ENCODE data around the gene PSMA6. TPM values are rescaled to one million over a fixed set of nuclear protein-coding genes. Genes with fewer than 3 reads are reported as not detected.
"Not testable (repeated sequence)": the region's sequence is repeated elsewhere in the genome, so short reads cannot be mapped to it uniquely, and the experiment has no call there.

Gene PSMA6
- total RNA-seq, 1 donor from 2014 or later = 501 TPM

DNA sequence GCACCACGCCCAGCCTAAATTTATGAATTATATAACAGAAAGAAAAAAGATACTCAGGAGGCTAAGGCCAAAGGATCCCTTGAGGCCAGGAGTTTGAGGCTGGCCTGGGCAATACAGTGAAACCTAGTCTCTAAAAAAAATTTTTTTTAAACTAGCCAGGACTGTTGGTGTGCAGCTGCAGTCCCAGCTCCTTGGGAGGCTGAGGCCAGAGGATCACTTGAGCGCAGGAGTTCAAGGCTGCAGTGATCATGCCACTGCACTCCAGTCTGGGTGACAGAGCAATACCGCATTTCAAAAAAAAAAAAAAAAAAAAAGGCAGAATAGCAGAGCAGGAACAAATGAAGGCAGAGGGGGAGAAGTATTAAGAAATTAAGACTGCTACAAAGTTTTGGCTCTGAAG lies 2.6 kb upstream of the PSMA6 start:
- DNase-seq = no peak
- intact Hi-C loops (cut with micrococcal nuclease) = loop anchor here (5.0 to 10.0 kb wide), 3 partner anchors 147 to 415 kb away; partner anchors contain the start of genes BAZ1A and FAM177A1
- no peak overlapping the region for H3K27ac Mint-ChIP-seq
- peak overlapping the region; percentile 19 for H3K4me3 Mint-ChIP-seq
- peaks cover 57% of the 10 kb centered on the region for H3K4me1 Mint-ChIP-seq
- peaks cover 17% of the 10 kb centered on the region for H3K36me3 Mint-ChIP-seq (ENCODE audit: low read depth)
- no peaks in the 10 kb centered on the region for H3K9me3 Mint-ChIP-seq
- H3K27me3 Mint-ChIP-seq = no peaks in the 10 kb centered on the region

DNA sequence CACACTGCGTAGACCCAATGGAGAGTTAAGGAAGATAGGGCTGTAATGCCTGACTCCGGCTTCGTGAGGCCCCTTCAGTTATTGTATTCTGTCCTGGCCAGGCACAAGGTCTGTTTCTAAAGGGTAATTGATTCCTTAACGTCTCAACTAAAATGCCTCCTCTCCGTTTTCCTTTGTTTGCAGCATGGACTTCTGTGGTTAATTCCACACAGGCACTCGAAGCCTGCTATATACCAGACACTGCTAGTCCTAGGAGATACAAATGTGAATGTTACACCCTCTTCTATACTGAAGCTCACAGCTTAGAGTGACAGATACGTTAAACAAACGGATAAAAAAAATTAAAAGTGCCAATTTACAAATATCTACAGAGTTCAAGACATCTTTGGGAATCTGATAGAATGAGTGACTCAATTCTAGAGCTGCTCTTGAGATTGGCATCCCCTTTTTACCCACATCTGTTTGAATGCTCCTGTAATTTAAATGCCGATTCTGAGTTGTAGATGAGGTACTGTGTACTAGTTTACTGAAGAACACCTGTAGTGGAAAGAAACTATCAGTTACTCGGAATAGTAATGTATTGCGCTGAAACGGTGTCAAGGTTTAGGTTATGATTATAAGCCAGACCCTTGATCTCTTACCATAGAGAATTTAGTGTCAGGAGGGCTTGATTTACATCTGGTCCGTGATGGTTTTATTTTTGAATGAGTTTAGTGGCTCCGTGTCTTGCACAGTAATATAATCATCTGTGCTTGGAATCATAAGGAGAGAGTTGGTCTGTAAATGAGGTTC lies 784 bp downstream of the PSMA6 start:
- H3K4me3 Mint-ChIP-seq = peak overlapping the region; percentile 100
- H3K4me1 Mint-ChIP-seq = peaks cover 46% of the 10 kb centered on the region
- H3K36me3 Mint-ChIP-seq (ENCODE audit: low read depth) = peaks cover 27% of the 10 kb centered on the region
- no peak for DNase-seq
- no peaks in the 10 kb centered on the region for H3K9me3 Mint-ChIP-seq
- no peaks in the 10 kb centered on the region for H3K27me3 Mint-ChIP-seq
- intact Hi-C loops (cut with micrococcal nuclease) = loop anchor here (1.0 to 10.0 kb wide), 9 partner anchors 8 to 418 kb away; partner anchors contain the start of genes BAZ1A, FAM177A1, NFKBIA and PRORP
- H3K27ac Mint-ChIP-seq = peak overlapping the region; percentile 98

DNA sequence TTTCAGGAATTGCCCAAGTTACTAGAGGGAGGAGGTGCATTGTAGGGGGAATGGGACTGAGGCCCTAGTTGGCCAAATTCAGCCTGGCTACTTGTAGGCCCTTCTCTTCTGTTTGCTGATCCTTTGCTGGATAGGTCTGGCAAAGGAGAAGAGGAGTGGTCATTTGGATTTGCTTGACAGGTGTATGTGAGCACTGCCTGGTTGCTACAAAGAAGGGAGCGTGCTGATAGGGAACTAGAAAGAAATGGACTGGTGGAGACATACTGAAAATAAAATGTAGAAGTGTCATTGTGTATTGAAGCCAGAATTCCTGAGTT lies 3.6 kb downstream of the PSMA6 start:
- Mint-ChIP-seq H3K27me3 (no peaks in the 10 kb centered on the region), H3K9me3 (no peaks in the 10 kb centered on the region), H3K36me3 (ENCODE audit: low read depth) (peaks cover 29% of the 10 kb centered on the region), H3K27ac (peak overlapping the region; percentile 34), H3K4me1 (peaks cover 49% of the 10 kb centered on the region), H3K4me3 (peak overlapping the region; percentile 75)
- intact Hi-C loops (cut with micrococcal nuclease) = loop anchor here (10.0 kb wide), 1 partner anchor 421 kb away; the partner anchor contains the start of gene BAZ1A
- no peak for DNase-seq

DNA sequence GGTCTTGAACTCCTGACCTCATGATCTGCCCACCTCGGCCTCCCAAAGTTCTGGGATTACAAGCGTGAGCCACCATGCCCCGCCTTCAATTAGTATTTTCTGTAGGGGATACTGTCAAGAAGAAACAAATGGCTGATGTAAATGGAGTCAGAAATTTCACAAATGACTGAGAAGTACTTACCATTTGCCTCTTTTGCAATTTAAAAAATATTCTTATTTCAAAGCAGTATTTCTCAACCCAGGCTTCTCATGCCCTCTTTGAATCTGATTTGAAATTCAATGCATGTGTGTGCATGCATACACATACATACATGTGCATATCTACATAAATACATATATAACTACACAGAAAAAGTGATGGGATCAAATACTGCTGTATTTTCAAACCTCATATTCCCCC lies 4.4 kb downstream of the PSMA6 start:
- Mint-ChIP-seq H3K4me1 (peaks cover 54% of the 10 kb centered on the region), H3K27ac (no peak overlapping the region), H3K4me3 (peak overlapping the region; percentile 75), H3K9me3 (no peaks in the 10 kb centered on the region), H3K36me3 (ENCODE audit: low read depth) (peaks cover 32% of the 10 kb centered on the region), H3K27me3 (no peaks in the 10 kb centered on the region)
- DNase-seq = no peak
- intact Hi-C loops (cut with micrococcal nuclease) = loop anchor here (10.0 kb wide), 1 partner anchor 422 kb away; the partner anchor contains the start of gene BAZ1A

- H3K27me3 Mint-ChIP-seq = no peaks in the 10 kb centered on the region
- H3K4me1 Mint-ChIP-seq = peaks cover 64% of the 10 kb centered on the region
- H3K9me3 Mint-ChIP-seq = no peaks in the 10 kb centered on the region
- peaks cover 42% of the 10 kb centered on the region for H3K36me3 Mint-ChIP-seq (ENCODE audit: low read depth)
- DNase-seq = no peak
- H3K4me3 Mint-ChIP-seq = no peak overlapping the region
- intact Hi-C loops (cut with micrococcal nuclease) = loop anchor here (10.0 kb wide), 1 partner anchor 423 kb away; the partner anchor contains the start of gene BAZ1A
- H3K27ac Mint-ChIP-seq = peak overlapping the region; percentile 37
Measured at GRCh38 chr14:35297706-35298105, 5.5 kb downstream of the PSMA6 start.

DNA sequence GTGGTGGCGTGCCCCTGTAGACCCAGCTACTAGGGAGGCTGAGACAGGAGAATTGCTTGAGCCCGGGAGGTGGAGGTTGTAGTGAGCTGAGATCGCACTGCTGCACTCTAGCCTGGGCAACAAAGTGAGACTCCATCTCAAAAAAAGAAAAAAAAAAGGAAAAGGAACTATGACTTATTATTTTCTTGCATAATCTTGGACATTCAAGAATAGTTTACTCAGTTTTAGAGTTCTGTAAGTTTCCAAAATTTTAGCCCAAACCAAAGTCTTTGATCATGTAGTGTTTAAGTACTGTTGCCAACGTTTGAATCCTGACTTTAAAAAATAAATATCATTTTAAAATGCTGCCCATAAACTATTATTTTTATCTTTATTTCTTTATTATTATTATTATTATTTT lies 6.2 kb downstream of the PSMA6 start:
- no peak overlapping the region for H3K27ac Mint-ChIP-seq
- no peak for DNase-seq
- peaks cover 69% of the 10 kb centered on the region for H3K4me1 Mint-ChIP-seq
- intact Hi-C loops (cut with micrococcal nuclease) = loop anchor here (10.0 kb wide), 1 partner anchor 424 kb away; the partner anchor contains the start of gene BAZ1A
- H3K9me3 Mint-ChIP-seq = no peaks in the 10 kb centered on the region
- no peaks in the 10 kb centered on the region for H3K27me3 Mint-ChIP-seq
- no peak overlapping the region for H3K4me3 Mint-ChIP-seq
- peaks cover 43% of the 10 kb centered on the region for H3K36me3 Mint-ChIP-seq (ENCODE audit: low read depth)

DNA sequence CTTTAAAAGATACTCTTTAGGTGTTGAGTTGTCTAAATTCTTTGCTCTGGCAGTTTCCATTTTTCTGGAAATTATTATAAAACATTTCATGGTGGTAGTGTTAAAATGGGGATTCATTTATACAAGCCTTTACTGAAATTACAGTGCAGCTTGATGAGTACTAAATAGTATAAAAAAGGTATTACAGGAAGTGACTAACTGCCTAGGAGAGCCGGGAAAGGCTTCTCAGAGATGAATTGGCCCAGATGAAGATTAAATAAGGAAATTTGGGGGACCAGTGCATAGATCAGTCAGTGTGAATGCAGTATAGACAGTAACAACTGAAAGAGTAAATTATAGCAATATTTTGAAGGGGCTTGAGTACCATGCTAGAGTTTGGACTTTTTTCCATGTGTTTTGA lies 7.5 kb downstream of the PSMA6 start:
- Mint-ChIP-seq H3K36me3 (ENCODE audit: low read depth) (peaks cover 38% of the 10 kb centered on the region), H3K4me3 (peak overlapping the region; percentile 51), H3K27ac (peak overlapping the region; percentile 90), H3K9me3 (no peaks in the 10 kb centered on the region), H3K4me1 (peaks cover 65% of the 10 kb centered on the region), H3K27me3 (no peaks in the 10 kb centered on the region)
- DNase-seq = no peak
- intact Hi-C loops (cut with micrococcal nuclease) = loop anchor here (10.0 kb wide), 1 partner anchor 425 kb away; the partner anchor contains the start of gene BAZ1A

GRCh38 chr14:35300228-35300627 lies 8.0 kb downstream of the PSMA6 start:
- Mint-ChIP-seq H3K4me1 (peaks cover 61% of the 10 kb centered on the region), H3K9me3 (no peaks in the 10 kb centered on the region), H3K4me3 (peak overlapping the region; percentile 51), H3K36me3 (ENCODE audit: low read depth) (peaks cover 34% of the 10 kb centered on the region), H3K27ac (peak overlapping the region; percentile 90), H3K27me3 (no peaks in the 10 kb centered on the region)
- DNase-seq = no peak
- intact Hi-C loops (cut with micrococcal nuclease) = no loop called here

- DNase-seq, H3K9me3 Mint-ChIP-seq, H3K27me3 Mint-ChIP-seq: not testable (repeated sequence)
- peak overlapping the region; percentile 90 for H3K27ac Mint-ChIP-seq
- peaks cover 31% of the 10 kb centered on the region for H3K36me3 Mint-ChIP-seq (ENCODE audit: low read depth)
- intact Hi-C loops (cut with micrococcal nuclease) = loop anchor here (1.0 kb wide), 3 partner anchors 8 to 14 kb away; no protein-coding TSS in a partner anchor
- H3K4me1 Mint-ChIP-seq = peaks cover 54% of the 10 kb centered on the region
- H3K4me3 Mint-ChIP-seq = peak overlapping the region; percentile 73
Measured at GRCh38 chr14:35301334-35301733, 9.2 kb downstream of the PSMA6 start.

- Mint-ChIP-seq H3K36me3 (ENCODE audit: low read depth) (peaks cover 32% of the 10 kb centered on the region), H3K27ac (peak overlapping the region; percentile 90), H3K9me3 (no peaks in the 10 kb centered on the region), H3K4me3 (peak overlapping the region; percentile 73), H3K27me3 (no peaks in the 10 kb centered on the region), H3K4me1 (peaks cover 48% of the 10 kb centered on the region)
- intact Hi-C loops (cut with micrococcal nuclease) = loop anchor here (1.0 kb wide), 3 partner anchors 9 to 15 kb away; no protein-coding TSS in a partner anchor
- DNase-seq = no peak
Measured at GRCh38 chr14:35301735-35302528, 9.8 kb downstream of the PSMA6 start.

DNA sequence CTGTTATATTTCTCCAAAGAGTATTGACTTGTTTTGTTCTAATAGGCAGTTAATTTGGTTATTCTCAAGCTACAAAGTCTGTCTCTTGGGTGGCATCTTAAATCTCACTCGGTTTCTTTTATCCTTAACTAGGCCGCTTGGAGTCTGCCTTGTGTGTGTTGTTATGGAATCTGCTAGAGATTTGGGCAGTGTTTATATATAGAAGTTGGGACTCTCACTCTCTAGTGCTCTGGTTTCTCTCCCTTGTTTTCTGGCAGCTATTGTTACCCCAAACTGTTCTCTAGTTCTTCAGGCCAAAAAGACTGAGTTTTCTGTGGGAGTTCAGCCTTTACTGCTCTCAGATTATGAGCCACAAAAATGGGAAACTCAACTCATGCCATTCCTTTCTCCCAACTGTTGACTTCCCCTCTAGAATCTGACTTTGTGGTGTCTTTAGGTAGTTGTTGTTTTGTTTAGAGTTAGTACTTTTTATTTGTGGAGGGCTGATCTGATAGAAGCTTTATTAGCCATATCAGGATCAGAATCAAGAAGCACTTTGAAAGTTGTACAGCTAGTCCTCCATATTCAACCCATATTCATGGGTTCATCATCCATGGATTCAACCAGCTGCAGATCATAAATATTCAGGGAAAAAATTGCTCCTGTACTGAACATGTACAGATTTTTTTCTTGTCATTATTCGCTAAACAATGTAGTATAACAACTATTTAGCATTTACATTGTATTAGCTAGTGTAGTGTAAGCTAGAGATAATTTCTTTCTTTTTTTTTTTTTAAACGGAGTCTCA lies 11.2 kb downstream of the PSMA6 start:
- Mint-ChIP-seq H3K4me3 (peak overlapping the region; percentile 73), H3K27me3 (no peaks in the 10 kb centered on the region), H3K36me3 (ENCODE audit: low read depth) (peaks cover 33% of the 10 kb centered on the region), H3K4me1 (peaks cover 44% of the 10 kb centered on the region), H3K9me3 (no peaks in the 10 kb centered on the region), H3K27ac (peak overlapping the region; percentile 90)
- intact Hi-C loops (cut with micrococcal nuclease) = no loop called here
- DNase-seq = no peak

GRCh38 chr14:35304812-35305462 lies 12.8 kb downstream of the PSMA6 start:
- Mint-ChIP-seq H3K4me3 (no peak overlapping the region), H3K27me3 (no peaks in the 10 kb centered on the region), H3K4me1 (peaks cover 34% of the 10 kb centered on the region), H3K27ac (no peak overlapping the region), H3K36me3 (ENCODE audit: low read depth) (peaks cover 41% of the 10 kb centered on the region), H3K9me3 (no peaks in the 10 kb centered on the region)
- intact Hi-C loops (cut with micrococcal nuclease) = no loop called here
- no peak for DNase-seq

- Mint-ChIP-seq H3K4me3 (no peak overlapping the region), H3K36me3 (ENCODE audit: low read depth) (peaks cover 47% of the 10 kb centered on the region), H3K27me3 (no peaks in the 10 kb centered on the region), H3K9me3 (no peaks in the 10 kb centered on the region), H3K4me1 (peaks cover 28% of the 10 kb centered on the region), H3K27ac (no peak overlapping the region)
- intact Hi-C loops (cut with micrococcal nuclease) = no loop called here
- DNase-seq = no peak
Measured at GRCh38 chr14:35305633-35306032, 13.5 kb downstream of the PSMA6 start.

Measured in activated CD4-positive, alpha-beta T cell treated with anti-CD3 and anti-CD28 coated beads, Interleukin-2, amount 10 ng/mL, durations not matched to agents 24 days and 14 days (primary cell).